ENCODE results near the gene SLC35F4.
"Not testable (repeated sequence)": the region's sequence is repeated elsewhere in the genome, so short reads cannot be mapped to it uniquely, and the experiment has no call there.

The SLC35F4 gene

DNA sequence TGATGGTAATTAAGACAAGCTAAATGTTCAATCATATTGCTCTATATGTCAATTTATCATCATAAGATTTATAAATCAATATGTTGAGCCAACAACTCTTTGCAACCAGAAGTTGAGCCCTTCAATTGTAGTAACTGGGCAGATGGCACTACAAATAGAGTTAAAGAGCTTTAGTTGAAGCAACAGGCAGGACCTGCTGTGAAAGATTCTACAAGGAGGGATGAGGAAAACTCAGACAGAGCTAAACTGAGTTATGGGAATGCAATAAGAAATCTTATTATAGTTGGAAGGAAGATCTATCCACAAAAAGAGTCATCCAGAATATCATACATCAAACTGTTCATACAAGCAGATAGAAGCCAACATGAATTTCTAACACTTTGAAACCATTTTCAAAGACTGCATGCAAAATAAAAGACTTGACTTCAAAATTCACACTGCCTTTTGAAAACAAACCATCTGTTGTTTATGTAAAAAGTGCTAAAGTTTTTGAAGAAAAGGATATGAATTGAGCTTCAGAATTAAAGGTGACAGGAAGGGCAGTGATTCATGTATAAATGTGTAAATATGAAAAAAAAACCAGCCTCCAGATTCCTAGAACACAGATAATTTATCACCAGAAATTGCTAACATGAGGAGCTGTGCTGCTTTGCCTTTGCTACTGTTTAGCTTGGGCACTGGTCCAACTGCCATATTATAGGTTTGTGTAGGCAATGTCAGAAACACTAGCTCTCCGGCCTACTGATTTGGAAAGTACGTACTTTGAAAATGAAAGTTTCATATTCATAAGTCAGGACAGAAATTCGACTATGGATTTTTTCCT is 133.2 kb downstream of the SLC35F4 start:
- no peak overlapping the region for H3K4me3 ChIP-seq (ENCODE audit: control insufficient read depth, low read depth, low read length)
- DNase-seq (ENCODE audit: low read depth): no peak
- TF ChIP-seq CTCF (IDR thresholded peaks at IDR 0.05; ENCODE audit: control insufficient read depth, insufficient read depth, low read depth, low read length, missing control alignments): no peak

DNA sequence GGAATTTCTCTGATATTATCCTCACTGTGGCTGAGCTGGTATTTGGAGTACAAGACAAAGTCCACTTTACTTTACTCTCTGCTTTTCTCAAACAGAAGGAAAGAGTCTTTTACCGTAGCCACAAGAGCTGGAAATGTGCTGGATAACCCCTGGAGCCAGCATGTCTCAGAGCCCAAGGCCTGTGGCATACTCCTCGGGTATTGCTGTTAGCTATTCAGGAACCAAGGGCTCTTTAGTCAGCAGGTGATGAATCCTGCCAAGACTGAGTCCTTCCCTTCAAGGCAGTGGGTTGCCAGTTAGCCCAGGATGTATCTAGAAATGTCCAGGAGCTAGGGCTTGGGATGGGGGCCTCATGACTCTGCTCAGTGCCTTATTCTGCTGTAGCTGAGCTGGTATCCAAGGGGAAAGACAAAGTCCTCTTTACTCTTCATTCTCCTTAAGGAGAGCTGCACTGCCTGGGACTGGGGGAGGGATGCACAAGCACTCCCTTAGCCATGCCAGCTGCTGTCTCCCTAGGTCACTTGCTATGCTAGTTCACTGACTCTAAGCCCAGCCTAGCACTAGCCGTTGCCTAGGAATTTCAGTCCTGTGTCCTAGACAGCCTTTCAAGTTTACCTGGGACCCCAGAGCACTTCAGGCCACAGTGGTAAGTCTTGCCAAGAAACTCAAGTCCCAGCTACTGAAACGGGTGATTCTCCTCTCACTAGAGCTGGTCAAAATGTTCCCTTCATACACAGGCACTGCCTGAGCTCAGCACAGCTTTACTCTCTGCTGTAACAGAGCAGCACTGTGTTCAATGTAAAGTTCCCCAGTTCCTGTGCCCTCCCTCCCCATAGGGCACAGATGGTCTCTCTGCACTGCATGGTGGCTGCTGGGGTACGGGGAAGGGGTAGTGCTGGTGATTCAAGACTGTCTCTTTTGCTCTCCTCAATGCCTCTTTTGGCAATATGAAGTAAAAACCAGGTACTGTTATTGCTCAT is 136.4 kb downstream of the SLC35F4 start:
- DNase-seq (ENCODE audit: low read depth): no peak
- no peak overlapping the region for H3K4me3 ChIP-seq (ENCODE audit: control insufficient read depth, low read depth, low read length)
- TF ChIP-seq CTCF (IDR thresholded peaks at IDR 0.05; ENCODE audit: control insufficient read depth, insufficient read depth, low read depth, low read length, missing control alignments): no peak

GRCh38 chr14:57725399-57726077 is 140.4 kb downstream of the SLC35F4 start:
- no peak for DNase-seq (ENCODE audit: low read depth)
- TF ChIP-seq CTCF (IDR thresholded peaks at IDR 0.05; ENCODE audit: control insufficient read depth, insufficient read depth, low read depth, low read length, missing control alignments): no peak

DNA sequence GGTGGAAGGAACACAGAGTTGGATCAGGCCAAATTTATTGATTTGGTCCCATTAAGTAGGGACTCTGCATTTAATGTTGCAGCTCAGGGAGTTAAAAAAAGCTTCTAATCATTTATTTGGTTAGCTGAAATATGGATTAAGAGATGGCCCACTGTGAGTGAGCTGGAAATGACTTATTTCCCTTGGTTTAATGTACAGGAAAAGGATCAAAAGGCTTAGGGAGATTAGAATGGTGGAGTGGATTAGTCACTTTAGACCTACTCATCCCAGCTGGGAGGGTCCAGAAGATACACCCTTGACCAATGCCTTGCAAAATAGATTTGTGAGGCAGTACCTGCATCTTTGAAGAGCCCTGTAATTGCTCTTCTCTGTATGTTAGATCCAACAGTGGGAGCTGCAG is 143.8 kb downstream of the SLC35F4 start:
- not testable (repeated sequence) for H3K4me3 ChIP-seq (ENCODE audit: control insufficient read depth, low read depth, low read length); DNase-seq (ENCODE audit: low read depth)

More at GRCh38 chr14:57725399-57726077, 140.4 kb downstream of the SLC35F4 start:
- no peak overlapping the region for H3K4me3 ChIP-seq (ENCODE audit: control insufficient read depth, low read depth, low read length)

DNA sequence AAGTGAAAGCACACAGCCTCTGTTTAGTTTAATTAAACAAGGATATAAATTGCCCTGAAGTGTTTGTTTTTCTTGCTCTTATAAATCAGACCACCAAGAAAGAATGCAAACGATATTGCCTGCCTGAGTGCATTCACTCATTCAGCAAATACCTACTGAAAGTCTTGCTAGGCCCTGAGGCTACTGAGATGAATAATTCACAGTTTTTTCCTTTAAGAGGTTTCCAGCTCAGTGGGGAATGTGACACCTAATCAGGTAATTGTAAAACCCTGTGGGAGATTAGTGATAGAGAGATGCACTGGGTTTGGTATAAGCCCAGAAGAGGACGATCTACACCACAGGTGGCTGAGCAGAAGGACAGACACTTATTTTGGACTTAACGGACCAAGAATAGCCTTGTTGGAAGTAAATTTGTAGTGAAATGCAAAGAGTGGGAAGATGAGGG is 151.4 kb downstream of the SLC35F4 start:
- TF ChIP-seq CTCF (IDR thresholded peaks at IDR 0.05; ENCODE audit: control insufficient read depth, insufficient read depth, low read depth, low read length, missing control alignments): no peak
- no peak overlapping the region for H3K4me3 ChIP-seq (ENCODE audit: control insufficient read depth, low read depth, low read length)
- DNase-seq (ENCODE audit: low read depth): no peak

DNA sequence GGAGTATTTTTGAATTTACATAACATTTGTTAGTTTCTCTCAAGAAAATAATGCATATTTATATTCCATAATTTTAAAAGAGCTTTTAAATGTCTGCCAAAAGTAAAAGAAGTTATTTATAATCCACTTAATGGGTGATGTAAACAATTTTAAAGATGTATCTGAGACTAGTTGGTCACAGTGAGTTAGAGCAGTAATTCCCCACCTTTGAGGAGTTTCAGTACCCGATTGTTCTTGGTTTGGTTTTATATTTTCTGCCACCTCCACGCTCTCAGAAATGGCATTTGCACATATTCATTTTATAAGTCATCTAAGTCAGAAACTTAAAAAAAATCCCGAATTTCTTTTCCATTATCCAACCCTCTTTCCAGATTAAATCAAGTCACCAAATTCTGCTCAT is 153.2 kb downstream of the SLC35F4 start:
- H3K4me3 ChIP-seq (ENCODE audit: control insufficient read depth, low read depth, low read length): no peak overlapping the region
- TF ChIP-seq CTCF (IDR thresholded peaks at IDR 0.05; ENCODE audit: control insufficient read depth, insufficient read depth, low read depth, low read length, missing control alignments): no peak
- DNase-seq (ENCODE audit: low read depth): no peak

Data from AG09309 (cell line).